ENCODE results near the gene FLRT2. TPM values are rescaled to one million over a fixed set of nuclear protein-coding genes. Genes with fewer than 3 reads are reported as not detected.

FLRT2 gene
- 0.07 and 0.17 TPM in 2 replicates for total RNA-seq

- H3K4me3 ChIP-seq (ENCODE audit: low read depth, low read length) = peak within 1 kb of the TSS; percentile 32
- no peak for DNase-seq (ENCODE audit: low read depth)
- no peak for TF ChIP-seq CTCF (conservative IDR thresholded peaks at IDR 0.05; ENCODE audit: low read depth, low read length)
These were observed at the start of gene FLRT2 for GRCh38 chr14:85529803-85530574. TSS of gene FLRT2 (plus strand) at chr14:85530144. CDS start at chr14:85621515, 91,371 bp downstream.

GRCh38 chr14:85481471-85481870, 48.5 kb upstream of the FLRT2 start:
- no peak overlapping the region for H3K4me3 ChIP-seq (ENCODE audit: low read depth, low read length)
- no peak for TF ChIP-seq CTCF (conservative IDR thresholded peaks at IDR 0.05; ENCODE audit: low read depth, low read length)
- no peak for DNase-seq (ENCODE audit: low read depth)

GRCh38 chr14:85482552-85482951, 47.4 kb upstream of the FLRT2 start:
- DNase-seq (ENCODE audit: low read depth) = no peak
- no peak overlapping the region for H3K4me3 ChIP-seq (ENCODE audit: low read depth, low read length)
- TF ChIP-seq CTCF (conservative IDR thresholded peaks at IDR 0.05; ENCODE audit: low read depth, low read length) = no peak

- no peak for DNase-seq (ENCODE audit: low read depth)
- no peak for TF ChIP-seq CTCF (conservative IDR thresholded peaks at IDR 0.05; ENCODE audit: low read depth, low read length)
These were observed 46.9 kb upstream of the FLRT2 start for GRCh38 chr14:85483037-85483436.

GRCh38 chr14:85483652-85484051, 46.3 kb upstream of the FLRT2 start:
- no peak for DNase-seq (ENCODE audit: low read depth)
- no peak overlapping the region for H3K4me3 ChIP-seq (ENCODE audit: low read depth, low read length)
- no peak for TF ChIP-seq CTCF (conservative IDR thresholded peaks at IDR 0.05; ENCODE audit: low read depth, low read length)

More at GRCh38 chr14:85483037-85483436, 46.9 kb upstream of the FLRT2 start:
- no peak overlapping the region for H3K4me3 ChIP-seq (ENCODE audit: low read depth, low read length)

- TF ChIP-seq CTCF (conservative IDR thresholded peaks at IDR 0.05; ENCODE audit: low read depth, low read length) = no peak
- no peak overlapping the region for H3K4me3 ChIP-seq (ENCODE audit: low read depth, low read length)
- DNase-seq (ENCODE audit: low read depth) = no peak
These were observed 42.7 kb upstream of the FLRT2 start for GRCh38 chr14:85487215-85487614.

GRCh38 chr14:85501751-85502150, 28.2 kb upstream of the FLRT2 start:
- DNase-seq (ENCODE audit: low read depth) = no peak
- TF ChIP-seq CTCF (conservative IDR thresholded peaks at IDR 0.05; ENCODE audit: low read depth, low read length) = no peak
- H3K4me3 ChIP-seq (ENCODE audit: low read depth, low read length) = no peak overlapping the region

Data from epithelial cell of proximal tubule (primary cell).